ENCODE measurements around the gene GARNL3. TPM values are rescaled to one million over a fixed set of nuclear protein-coding genes. Genes with fewer than 3 reads are reported as not detected.
A peak's percentile ranks its signal among the peaks of the same experiment; 100 is the strongest.

The GARNL3 gene
- total RNA-seq, 1 experiment from 2014 or later = 6.1 TPM

- POLR2A ChIA-PET = interaction anchor here (1.7 kb wide), 1 partner anchor 29 kb away, joined by 3 read pairs; no protein-coding TSS in a partner anchor
- no peak overlapping the region for H3K4me3 Mint-ChIP-seq (ENCODE audit: unreplicated experiment)
- CTCF ChIA-PET = no interaction called here
- H3K36me3 Mint-ChIP-seq (ENCODE audit: insufficient read depth, unreplicated experiment) = no peaks in the 10 kb centered on the region
- peaks cover 16% of the 10 kb centered on the region for H3K4me1 Mint-ChIP-seq (ENCODE audit: insufficient read depth, unreplicated experiment)
- no TSS peak for BruUV-seq (replicated peaks)
- intact Hi-C loops (cut with micrococcal nuclease) = no loop called here
- H3K9me3 Mint-ChIP-seq (ENCODE audit: unreplicated experiment) = no peaks in the 10 kb centered on the region
- no peak overlapping the region for H3K27ac Mint-ChIP-seq (ENCODE audit: low read depth, unreplicated experiment)
- H3K27me3 Mint-ChIP-seq (ENCODE audit: insufficient read depth, unreplicated experiment) = no peaks in the 10 kb centered on the region
- no peak for TF ChIP-seq CTCF (IDR thresholded peaks at IDR 0.05; ENCODE audit: unreplicated experiment)
- peak; percentile 38 for DNase-seq (ENCODE audit: unreplicated experiment)
Observed at GRCh38 chr9:127278372-127278771, 13.8 kb downstream of the GARNL3 start.

GRCh38 chr9:127279717-127280285, 15.2 kb downstream of the GARNL3 start:
- TF ChIP-seq CTCF (IDR thresholded peaks at IDR 0.05; ENCODE audit: unreplicated experiment) = no peak

DNA sequence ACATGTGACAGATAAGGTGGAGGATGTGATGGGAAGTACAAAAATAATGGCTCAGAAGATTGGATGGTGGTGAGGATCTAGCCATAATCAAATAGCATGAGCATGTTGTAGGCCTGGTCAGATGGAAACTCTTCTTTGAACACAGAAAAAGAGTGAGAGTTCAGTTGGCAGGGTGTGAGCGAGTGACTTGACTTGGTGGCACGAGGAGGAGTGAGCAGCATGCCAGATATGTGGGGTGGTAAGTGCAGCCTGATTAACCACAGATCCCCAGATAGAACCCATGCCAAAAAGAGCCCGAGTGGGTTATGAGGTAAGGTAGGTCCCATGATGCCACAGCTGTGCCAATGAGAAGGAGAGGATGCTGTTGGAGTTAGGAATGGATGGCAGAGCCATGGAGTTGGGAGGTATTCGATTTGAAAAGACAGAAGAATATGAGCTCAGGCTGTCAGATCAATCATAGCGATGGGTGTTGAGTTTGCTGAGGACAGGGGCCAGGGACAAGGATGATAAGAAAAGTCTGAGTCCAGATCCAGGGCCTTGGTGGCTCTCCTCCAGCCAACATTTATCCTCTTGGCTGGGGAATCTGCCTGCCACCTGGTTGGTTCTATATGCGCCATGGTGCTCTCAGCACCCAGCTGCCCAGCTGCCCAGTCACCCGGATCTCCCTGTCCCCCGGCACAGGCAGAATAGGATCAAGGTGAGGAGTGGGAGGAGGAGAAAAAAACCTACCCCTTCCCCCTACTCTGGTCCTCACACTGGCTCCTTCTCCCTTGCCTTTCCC, 16.5 kb downstream of the GARNL3 start:
- TF ChIP-seq CTCF (IDR thresholded peaks at IDR 0.05; ENCODE audit: unreplicated experiment) = no peak
- H3K4me3 Mint-ChIP-seq (ENCODE audit: unreplicated experiment) = no peak overlapping the region
- no peak for DNase-seq (ENCODE audit: unreplicated experiment)
- BruUV-seq (replicated peaks) = no TSS peak
- peaks cover 16% of the 10 kb centered on the region for H3K4me1 Mint-ChIP-seq (ENCODE audit: insufficient read depth, unreplicated experiment)
- no peaks in the 10 kb centered on the region for H3K27me3 Mint-ChIP-seq (ENCODE audit: insufficient read depth, unreplicated experiment)
- H3K9me3 Mint-ChIP-seq (ENCODE audit: unreplicated experiment) = no peaks in the 10 kb centered on the region
- H3K27ac Mint-ChIP-seq (ENCODE audit: low read depth, unreplicated experiment) = no peak overlapping the region
- POLR2A ChIA-PET = interaction anchor here (1.5 kb wide), 1 partner anchor 11 kb away, joined by 4 read pairs; no protein-coding TSS in a partner anchor
- intact Hi-C loops (cut with micrococcal nuclease) = no loop called here
- CTCF ChIA-PET = interaction anchor here (0.7 kb wide), 1 partner anchor 1396 kb away, joined by 3 read pairs; no protein-coding TSS in a partner anchor
- no peaks in the 10 kb centered on the region for H3K36me3 Mint-ChIP-seq (ENCODE audit: insufficient read depth, unreplicated experiment)

More at GRCh38 chr9:127279717-127280285, 15.2 kb downstream of the GARNL3 start:
- no peak overlapping the region for H3K4me3 Mint-ChIP-seq (ENCODE audit: unreplicated experiment)
- ChIA-PET POLR2A (interaction anchor here (0.8 to 1.7 kb wide), 5 partner anchors 9 to 164 kb away, joined by 3 to 4 read pairs (median 4); no protein-coding TSS in a partner anchor), CTCF (no interaction called here)
- BruUV-seq (replicated peaks) = no TSS peak
- intact Hi-C loops (cut with micrococcal nuclease) = no loop called here
- H3K36me3 Mint-ChIP-seq (ENCODE audit: insufficient read depth, unreplicated experiment) = no peaks in the 10 kb centered on the region
- H3K9me3 Mint-ChIP-seq (ENCODE audit: unreplicated experiment) = no peaks in the 10 kb centered on the region
- peaks cover 16% of the 10 kb centered on the region for H3K4me1 Mint-ChIP-seq (ENCODE audit: insufficient read depth, unreplicated experiment)
- no peaks in the 10 kb centered on the region for H3K27me3 Mint-ChIP-seq (ENCODE audit: insufficient read depth, unreplicated experiment)
- no peak for DNase-seq (ENCODE audit: unreplicated experiment)
- no peak overlapping the region for H3K27ac Mint-ChIP-seq (ENCODE audit: low read depth, unreplicated experiment)

- intact Hi-C loops (cut with micrococcal nuclease) = no loop called here
- H3K9me3 Mint-ChIP-seq (ENCODE audit: unreplicated experiment) = no peaks in the 10 kb centered on the region
- H3K4me3 Mint-ChIP-seq (ENCODE audit: unreplicated experiment) = no peak overlapping the region
- CTCF ChIA-PET = no interaction called here
- BruUV-seq (replicated peaks) = no TSS peak
- H3K4me1 Mint-ChIP-seq (ENCODE audit: insufficient read depth, unreplicated experiment) = peaks cover 16% of the 10 kb centered on the region
- H3K27me3 Mint-ChIP-seq (ENCODE audit: insufficient read depth, unreplicated experiment) = no peaks in the 10 kb centered on the region
- no peak overlapping the region for H3K27ac Mint-ChIP-seq (ENCODE audit: low read depth, unreplicated experiment)
- no peak for DNase-seq (ENCODE audit: unreplicated experiment)
- POLR2A ChIA-PET = no interaction called here
- H3K36me3 Mint-ChIP-seq (ENCODE audit: insufficient read depth, unreplicated experiment) = no peaks in the 10 kb centered on the region
- TF ChIP-seq CTCF (IDR thresholded peaks at IDR 0.05; ENCODE audit: unreplicated experiment) = no peak
Observed at GRCh38 chr9:127281891-127282290, 17.3 kb downstream of the GARNL3 start.

All from MCF 10A (cell line).